Measurements from ENCODE around the gene LGALS7.

The LGALS7 gene

GRCh38 chr19:38731654-38732301 lies 41.5 kb downstream of the LGALS7 start:
- no peak; the same call in 1 of the 2 replicates for TF ChIP-seq POLR2A (IDR thresholded peaks at IDR 0.05; ENCODE audit: low read depth, low read length)
- TF ChIP-seq POLR2AphosphoS5 (IDR thresholded peaks at IDR 0.05; ENCODE audit: low read depth, low read length): no peak
- no peak for TF ChIP-seq TAF1 (IDR thresholded peaks at IDR 0.05; ENCODE audit: borderline replicate concordance, low read depth, low read length)
- no peak for FAIRE-seq
- DNase-seq (ENCODE audit: insufficient read length): no peak

GRCh38 chr19:38730731-38731589 lies 42.4 kb downstream of the LGALS7 start:
- DNase-seq (ENCODE audit: insufficient read length) (no peak), FAIRE-seq (no peak)
- TF ChIP-seq POLR2A (IDR thresholded peaks at IDR 0.05; ENCODE audit: low read depth, low read length) (no peak), TAF1 (IDR thresholded peaks at IDR 0.05; ENCODE audit: borderline replicate concordance, low read depth, low read length) (no peak), POLR2AphosphoS5 (IDR thresholded peaks at IDR 0.05; ENCODE audit: low read depth, low read length) (peak; percentile 18; the same call in 1 of the 2 replicates)

- FAIRE-seq (no peak), DNase-seq (ENCODE audit: insufficient read length) (no peak)
- TF ChIP-seq TAF1 (IDR thresholded peaks at IDR 0.05; ENCODE audit: borderline replicate concordance, low read depth, low read length) (no peak), POLR2A (IDR thresholded peaks at IDR 0.05; ENCODE audit: low read depth, low read length) (no peak), POLR2AphosphoS5 (IDR thresholded peaks at IDR 0.05; ENCODE audit: low read depth, low read length) (no peak)
Measured at GRCh38 chr19:38730470-38730730, 42.9 kb downstream of the LGALS7 start.

- TF ChIP-seq TAF1 (IDR thresholded peaks at IDR 0.05; ENCODE audit: borderline replicate concordance, low read depth, low read length): no peak
- TF ChIP-seq POLR2AphosphoS5 (IDR thresholded peaks at IDR 0.05; ENCODE audit: low read depth, low read length): no peak
- no peak for TF ChIP-seq POLR2A (IDR thresholded peaks at IDR 0.05; ENCODE audit: low read depth, low read length)
- DNase-seq (ENCODE audit: insufficient read length) (peak; percentile 71), FAIRE-seq (peak; percentile 74)
Measured at GRCh38 chr19:38729653-38730469, 43.5 kb downstream of the LGALS7 start.

GRCh38 chr19:38728752-38729541 lies 44.4 kb downstream of the LGALS7 start:
- TF ChIP-seq TAF1 (IDR thresholded peaks at IDR 0.05; ENCODE audit: borderline replicate concordance, low read depth, low read length) (no peak), POLR2A (IDR thresholded peaks at IDR 0.05; ENCODE audit: low read depth, low read length) (no peak), POLR2AphosphoS5 (IDR thresholded peaks at IDR 0.05; ENCODE audit: low read depth, low read length) (no peak)
- no peak for DNase-seq (ENCODE audit: insufficient read length)
- no peak for FAIRE-seq

- DNase-seq (ENCODE audit: insufficient read length): no peak
- TF ChIP-seq POLR2A (IDR thresholded peaks at IDR 0.05; ENCODE audit: low read depth, low read length): no peak
- no peak for FAIRE-seq
Measured at GRCh38 chr19:38727868-38728660, 45.3 kb downstream of the LGALS7 start.

GRCh38 chr19:38727306-38727867 lies 45.9 kb downstream of the LGALS7 start:
- FAIRE-seq: no peak
- TF ChIP-seq POLR2AphosphoS5 (IDR thresholded peaks at IDR 0.05; ENCODE audit: low read depth, low read length) (no peak), TAF1 (IDR thresholded peaks at IDR 0.05; ENCODE audit: borderline replicate concordance, low read depth, low read length) (no peak), POLR2A (IDR thresholded peaks at IDR 0.05; ENCODE audit: low read depth, low read length) (no peak)
- no peak for DNase-seq (ENCODE audit: insufficient read length)

- no peak for FAIRE-seq
Measured at GRCh38 chr19:38726761-38727301, 46.5 kb downstream of the LGALS7 start.

GRCh38 chr19:38726284-38726673 lies 47.0 kb downstream of the LGALS7 start:
- DNase-seq (ENCODE audit: insufficient read length) (no peak), FAIRE-seq (no peak)
- TF ChIP-seq POLR2A (IDR thresholded peaks at IDR 0.05; ENCODE audit: low read depth, low read length) (no peak), POLR2AphosphoS5 (IDR thresholded peaks at IDR 0.05; ENCODE audit: low read depth, low read length) (no peak), TAF1 (IDR thresholded peaks at IDR 0.05; ENCODE audit: borderline replicate concordance, low read depth, low read length) (no peak)

More at GRCh38 chr19:38726761-38727301, 46.5 kb downstream of the LGALS7 start:
- DNase-seq (ENCODE audit: insufficient read length): no peak
- TF ChIP-seq TAF1 (IDR thresholded peaks at IDR 0.05; ENCODE audit: borderline replicate concordance, low read depth, low read length): no peak
